Tibial artery (tissue), 4 donors: ENCODE data around the gene MED13.
"Not testable (repeated sequence)": the region's sequence is repeated elsewhere in the genome, so short reads cannot be mapped to it uniquely, and the experiment has no call there.

ENCODE experiments used
- DNase-seq, 2 donors: peaks; one replicate each; pipeline ENCODE4 v3.0.0-alpha.2; 2019
- H3K27ac ChIP-seq, 2 donors: fragments of 200-600 bp; sonication (generic) in 1 of 2; 1 replicate in 1 of 2; 2 replicates in 1 of 2; pipeline ENCODE4 v1.5.1; 2018 to 2019; ENCODE audit warnings: mild to moderate bottlenecking in 1 of 2
- H3K27me3 ChIP-seq, 2 donors: fragments of 200-600 bp; sonication (generic) in 1 of 2; one replicate each; pipeline versions ENCODE4 v1.5.1 to v1.6.0; 2016 to 2019
- H3K36me3 ChIP-seq, 3 donors: fragments of 200-600 bp; sonication (generic) in 2 of 3; one replicate each; pipeline ENCODE4 v1.5.1; 2016 to 2019; ENCODE audit warnings: mild to moderate bottlenecking in 2 of 3
- H3K4me1 ChIP-seq, 4 donors: fragments of 200-600 bp; sonication (generic) in 2 of 4; 1 replicate in 3 of 4; 2 replicates in 1 of 4; pipeline ENCODE4 v1.5.1; 2016 to 2019
- H3K4me3 ChIP-seq, 2 donors: fragments of 200-600 bp; sonication (generic) in 1 of 2; 1 replicate in 1 of 2; 2 replicates in 1 of 2; pipeline ENCODE4 v1.5.1; 2018 to 2019; ENCODE audit warnings: mild to moderate bottlenecking in 2 of 2
- H3K9me3 ChIP-seq, 3 donors: fragments of 200-600 bp; sonication (generic) in 1 of 3; one replicate each; pipeline ENCODE4 v1.5.1; 2016 to 2019
- intact Hi-C: fragments of 100-400 bp; cut with DNase I; formaldehyde crosslinking; loops from one replicate; pipeline ENCODE4 v1.15.0; 2023; ENCODE audit warnings: low total_unique reads
- TF ChIP-seq, protein P1 (sequence below), 2 experiments: fragments of 200-600 bp in 1 of 2; fragments of 450-650 bp in 1 of 2; IDR thresholded peaks; one replicate each; pipeline ENCODE4 v1.5.1; 2017 to 2019; ENCODE audit warnings: antibody characterized with exemption in 2 of 2, mild to moderate bottlenecking in 1 of 2, moderate library complexity in 1 of 2

Gene MED13

DNA sequence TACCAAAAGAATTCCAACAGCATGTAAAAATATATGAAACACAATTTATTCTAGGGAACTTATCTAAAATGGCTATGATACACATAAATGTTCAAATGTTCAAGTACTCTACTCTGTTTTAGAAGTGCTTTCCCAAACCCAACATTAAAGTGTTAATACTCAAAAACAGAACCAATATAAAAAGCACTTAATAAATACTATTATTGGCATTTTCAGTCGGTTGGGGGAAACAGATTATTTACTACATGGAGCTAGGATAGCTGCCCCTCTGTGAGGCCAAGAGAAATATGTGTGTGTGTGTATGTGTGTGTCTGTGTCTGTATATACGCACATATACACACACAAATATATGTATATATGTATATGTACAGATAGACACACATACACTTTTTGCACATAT, 169.7 kb downstream of the MED13 start:
- Histone ChIP-seq H3K9me3 (no peaks in the 10 kb centered on the region), H3K36me3 (peaks cover 6 to 67% (median 39%) of the 10 kb centered on the region in 3 donors), H3K27me3 (no peaks in the 10 kb centered on the region), H3K4me3 (no peak overlapping the region), H3K4me1 (no peaks in the 10 kb centered on the region), H3K27ac (no peak overlapping the region)
- no peak for DNase-seq
- intact Hi-C loops = no loop called here
- TF ChIP-seq, protein P1, sequence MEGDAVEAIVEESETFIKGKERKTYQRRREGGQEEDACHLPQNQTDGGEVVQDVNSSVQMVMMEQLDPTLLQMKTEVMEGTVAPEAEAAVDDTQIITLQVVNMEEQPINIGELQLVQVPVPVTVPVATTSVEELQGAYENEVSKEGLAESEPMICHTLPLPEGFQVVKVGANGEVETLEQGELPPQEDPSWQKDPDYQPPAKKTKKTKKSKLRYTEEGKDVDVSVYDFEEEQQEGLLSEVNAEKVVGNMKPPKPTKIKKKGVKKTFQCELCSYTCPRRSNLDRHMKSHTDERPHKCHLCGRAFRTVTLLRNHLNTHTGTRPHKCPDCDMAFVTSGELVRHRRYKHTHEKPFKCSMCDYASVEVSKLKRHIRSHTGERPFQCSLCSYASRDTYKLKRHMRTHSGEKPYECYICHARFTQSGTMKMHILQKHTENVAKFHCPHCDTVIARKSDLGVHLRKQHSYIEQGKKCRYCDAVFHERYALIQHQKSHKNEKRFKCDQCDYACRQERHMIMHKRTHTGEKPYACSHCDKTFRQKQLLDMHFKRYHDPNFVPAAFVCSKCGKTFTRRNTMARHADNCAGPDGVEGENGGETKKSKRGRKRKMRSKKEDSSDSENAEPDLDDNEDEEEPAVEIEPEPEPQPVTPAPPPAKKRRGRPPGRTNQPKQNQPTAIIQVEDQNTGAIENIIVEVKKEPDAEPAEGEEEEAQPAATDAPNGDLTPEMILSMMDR (IDR thresholded peaks at IDR 0.05) = no peak

DNA sequence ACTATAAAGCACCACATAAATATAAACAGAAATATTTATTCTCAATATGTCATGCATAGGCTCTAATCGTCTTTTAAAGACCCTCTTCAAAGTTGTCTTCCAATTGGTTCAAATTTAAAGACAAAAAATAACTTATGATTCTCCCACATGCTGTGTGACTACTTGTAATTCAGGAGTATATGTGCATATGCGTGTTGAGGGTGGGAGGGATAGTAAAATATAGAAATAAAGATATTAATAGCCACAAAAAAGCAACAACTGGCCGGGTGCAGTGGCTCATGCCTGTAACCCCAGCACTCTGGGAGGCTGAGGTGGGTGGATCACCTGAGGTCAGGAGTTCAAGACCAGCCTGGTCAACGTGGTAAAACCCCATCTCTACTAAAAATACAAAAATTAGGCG, 170.8 kb downstream of the MED13 start:
- H3K4me3 ChIP-seq, H3K27me3 ChIP-seq, H3K9me3 ChIP-seq, DNase-seq, H3K27ac ChIP-seq, intact Hi-C loops, H3K4me1 ChIP-seq: not testable (repeated sequence)
- peaks cover 16 to 68% (median 48%) of the 10 kb centered on the region in 3 donors for H3K36me3 ChIP-seq
